Epidermal melanocyte (primary cell): ENCODE measurements around the gene MAPKAP1.

ENCODE experiments used
- DNase-seq: peaks from one replicate; pipeline ENCODE4 v3.0.0; 2011; ENCODE audit warnings: low spot score; ENCODE audit not compliant: insufficient read length

The MAPKAP1 gene

GRCh38 chr9:125515281-125515680 lies 191.7 kb downstream of the MAPKAP1 start:
- DNase-seq: no peak

DNA sequence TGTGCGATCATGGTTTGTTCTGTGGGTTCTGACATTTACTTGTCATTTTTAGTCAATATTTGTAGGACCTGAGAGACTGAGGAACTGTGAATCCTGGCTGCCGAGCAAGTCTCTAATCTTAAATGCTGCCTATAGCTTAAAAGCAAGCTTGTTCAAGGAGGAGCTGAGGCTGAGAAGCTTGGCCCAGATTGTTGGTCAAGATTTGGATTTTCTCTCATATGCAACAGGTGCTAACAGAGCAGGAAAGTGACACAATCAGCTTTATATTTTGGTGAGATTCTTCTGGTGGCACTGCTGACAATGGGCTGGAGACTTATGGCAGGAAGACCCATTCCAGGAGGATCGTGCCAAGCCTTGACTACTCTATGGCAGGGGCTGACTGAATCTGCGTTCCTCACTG lies 192.5 kb downstream of the MAPKAP1 start:
- no peak for DNase-seq

- DNase-seq: no peak
Measured at GRCh38 chr9:125513668-125514413, 193.2 kb downstream of the MAPKAP1 start.

DNA sequence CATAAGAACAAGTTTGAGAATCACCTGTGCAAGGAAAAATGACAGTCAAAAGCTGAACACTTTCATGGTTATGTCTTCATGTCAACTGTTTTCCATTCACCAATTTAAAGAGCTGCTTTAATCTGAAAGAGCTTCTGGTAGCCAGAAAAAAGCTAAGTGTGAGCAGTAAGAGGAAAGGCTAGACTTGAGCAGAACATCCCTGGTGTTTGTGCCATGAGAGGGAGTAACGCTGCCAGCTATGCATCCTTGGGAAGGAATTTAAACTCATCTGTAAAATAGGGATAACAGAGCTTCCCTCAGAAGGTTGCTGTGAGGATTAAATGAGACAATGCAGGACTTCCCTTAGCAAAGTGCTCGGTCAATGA lies 193.7 kb downstream of the MAPKAP1 start:
- DNase-seq: no peak

DNA sequence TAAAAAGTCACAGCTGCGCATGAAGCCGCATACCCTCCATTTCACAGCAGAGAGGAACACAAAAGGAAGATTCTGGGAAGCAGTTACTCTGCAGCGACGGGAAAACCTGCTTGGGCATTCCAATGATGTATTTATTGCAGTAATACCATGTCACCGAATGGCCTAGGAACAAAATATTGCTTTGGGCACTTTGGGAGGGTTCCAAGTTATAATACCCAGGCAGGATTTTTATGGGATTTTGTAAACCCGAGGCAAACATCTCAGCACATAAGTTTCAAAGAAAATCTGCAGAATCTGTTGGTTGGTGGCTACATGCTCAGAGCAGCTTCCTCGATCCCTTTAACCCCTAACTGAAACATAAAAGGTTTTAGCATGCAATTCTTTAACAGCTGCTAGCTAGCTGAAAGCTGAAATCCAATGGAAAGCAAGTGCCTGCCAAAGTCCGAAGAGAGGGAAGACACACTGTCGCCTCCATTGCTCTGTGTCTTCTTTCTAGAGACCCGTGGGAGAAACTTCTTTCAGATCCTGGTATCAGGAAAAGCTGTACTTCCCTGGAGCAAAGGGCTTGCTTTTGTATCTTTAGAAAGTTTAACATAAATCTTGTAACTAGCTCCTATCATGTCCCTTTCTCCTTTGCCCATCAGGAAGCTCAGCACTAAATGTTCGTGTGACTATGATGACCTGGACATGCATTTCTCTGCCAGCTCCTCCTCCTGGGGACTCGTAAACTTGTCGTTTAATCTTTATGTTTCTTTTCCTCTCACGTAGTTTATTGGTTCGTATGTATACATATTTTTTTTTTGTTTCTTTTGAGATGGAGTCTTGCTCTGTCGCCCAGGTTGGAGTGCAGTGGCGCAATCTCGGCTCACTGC lies 195.0 kb downstream of the MAPKAP1 start:
- DNase-seq: peak; percentile 40

DNA sequence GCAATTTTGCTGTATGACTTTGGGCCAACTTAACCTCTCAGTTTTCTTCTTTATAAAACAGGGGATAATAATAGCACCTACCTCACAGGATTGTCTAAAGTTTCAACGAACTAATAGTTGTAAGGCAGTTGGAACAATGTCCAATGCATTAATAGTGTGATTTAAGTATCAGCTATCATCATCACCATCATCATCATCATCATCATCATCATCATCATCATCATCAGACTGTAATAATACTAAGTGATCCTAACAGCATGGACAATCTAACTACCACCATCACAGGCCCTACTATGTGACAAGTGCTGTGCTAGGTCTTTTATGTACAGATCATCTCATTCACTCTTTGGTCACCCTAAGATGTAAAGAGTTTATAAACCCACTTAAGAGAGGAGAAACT lies 196.0 kb downstream of the MAPKAP1 start:
- DNase-seq: no peak

DNA sequence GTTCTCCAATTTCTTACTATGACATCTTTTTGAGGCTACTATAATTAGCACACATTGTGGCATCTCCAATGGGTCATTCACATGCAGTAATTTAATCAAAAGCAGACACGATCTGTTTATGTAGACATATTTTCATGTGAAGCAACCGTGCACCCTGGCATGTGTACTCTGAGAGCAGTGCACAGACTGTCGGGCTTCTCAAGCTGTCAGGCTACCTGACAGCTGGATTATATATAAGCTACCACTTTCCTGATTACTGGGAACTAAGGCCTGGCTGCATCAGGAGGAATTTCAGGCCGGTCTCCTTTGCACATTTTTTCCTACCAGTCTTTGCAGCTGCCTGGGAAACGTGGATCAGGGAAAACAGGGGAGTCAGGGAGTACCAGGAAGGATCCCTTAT lies 197.5 kb downstream of the MAPKAP1 start:
- DNase-seq: no peak

DNA sequence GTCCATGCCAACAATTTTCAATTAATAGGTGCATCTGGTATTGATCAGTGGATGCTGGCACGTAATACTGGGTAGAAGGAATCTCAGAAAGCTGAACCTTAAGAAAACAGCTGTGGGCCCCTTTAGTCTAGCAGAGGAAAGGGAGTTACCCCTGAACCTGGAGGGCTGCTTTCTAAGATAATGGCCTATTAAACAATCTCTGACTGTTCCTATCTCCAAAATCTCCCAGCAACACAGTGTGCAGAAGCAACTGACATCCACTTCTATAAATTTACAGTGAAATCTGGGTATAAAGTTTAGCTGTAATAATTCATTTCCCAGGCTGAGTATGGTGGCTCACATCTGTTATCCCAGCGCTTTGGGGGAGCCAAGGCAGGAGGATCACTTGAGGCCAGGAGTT lies 198.8 kb downstream of the MAPKAP1 start:
- no peak for DNase-seq

- DNase-seq: no peak
Measured at GRCh38 chr9:125507226-125507625, 199.8 kb downstream of the MAPKAP1 start.

DNA sequence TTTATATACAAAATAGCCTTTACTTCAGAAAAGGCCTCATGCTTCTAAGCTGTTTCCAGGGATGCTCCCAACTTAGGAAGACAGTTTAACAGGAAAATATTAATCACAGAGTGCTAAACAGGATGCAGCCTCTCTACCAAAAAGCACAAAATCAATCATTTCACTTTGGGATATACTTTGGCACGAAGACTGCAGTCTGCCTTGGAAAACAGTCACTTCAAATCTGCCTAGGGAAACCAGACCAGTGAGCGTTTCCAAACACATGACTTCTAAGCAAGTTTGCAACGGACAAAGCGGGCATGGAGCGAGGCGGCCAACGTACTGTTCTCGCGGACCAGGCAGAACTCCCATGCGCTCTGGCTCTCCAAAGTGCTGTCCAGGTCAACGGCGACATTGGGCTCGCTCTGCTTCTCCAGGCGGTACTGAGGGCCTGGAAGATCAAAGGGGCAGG lies 201.0 kb downstream of the MAPKAP1 start:
- DNase-seq: no peak

DNA sequence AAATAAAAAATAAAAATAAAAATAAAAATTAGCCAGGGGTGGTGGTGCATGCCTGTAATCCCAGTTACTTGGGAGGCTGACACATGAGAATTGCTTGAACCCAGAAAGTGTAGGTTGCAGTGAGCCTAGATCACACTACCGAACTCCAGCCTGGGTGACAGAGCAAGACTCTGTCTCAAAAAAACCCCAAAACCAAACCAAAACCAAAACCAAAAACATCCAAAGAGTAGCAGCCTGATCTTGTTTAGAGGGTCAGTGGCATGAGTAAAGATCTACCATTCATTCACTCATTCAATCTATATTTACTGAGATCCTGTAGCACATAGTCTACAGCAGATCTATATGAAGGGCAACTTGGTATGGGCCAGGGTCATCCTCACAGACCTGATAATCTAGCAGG lies 202.4 kb downstream of the MAPKAP1 start:
- no peak for DNase-seq

DNA sequence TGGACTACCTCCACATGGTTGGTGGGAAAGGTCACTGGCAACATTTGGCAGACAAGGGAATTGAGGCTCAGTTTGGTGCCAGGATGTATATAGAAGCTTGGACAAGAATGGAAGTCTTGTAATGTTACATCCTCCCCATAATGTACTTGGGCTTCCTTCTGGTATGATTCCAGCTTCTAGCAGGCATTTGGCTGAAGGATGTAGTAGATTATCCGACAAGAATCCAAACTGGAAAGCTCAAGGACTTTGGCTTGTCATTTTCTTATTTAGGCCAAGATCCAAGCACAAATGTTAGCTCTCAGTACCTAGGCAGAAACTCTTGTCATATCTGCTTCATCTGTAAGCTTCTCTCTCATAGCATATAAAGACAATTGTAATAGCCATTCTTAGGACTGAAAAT lies 209.1 kb downstream of the MAPKAP1 start:
- DNase-seq: no peak

GRCh38 chr9:125497478-125497877 lies 209.5 kb downstream of the MAPKAP1 start:
- no peak for DNase-seq

- DNase-seq: no peak
Measured at GRCh38 chr9:125496313-125496834, 210.6 kb downstream of the MAPKAP1 start.

DNA sequence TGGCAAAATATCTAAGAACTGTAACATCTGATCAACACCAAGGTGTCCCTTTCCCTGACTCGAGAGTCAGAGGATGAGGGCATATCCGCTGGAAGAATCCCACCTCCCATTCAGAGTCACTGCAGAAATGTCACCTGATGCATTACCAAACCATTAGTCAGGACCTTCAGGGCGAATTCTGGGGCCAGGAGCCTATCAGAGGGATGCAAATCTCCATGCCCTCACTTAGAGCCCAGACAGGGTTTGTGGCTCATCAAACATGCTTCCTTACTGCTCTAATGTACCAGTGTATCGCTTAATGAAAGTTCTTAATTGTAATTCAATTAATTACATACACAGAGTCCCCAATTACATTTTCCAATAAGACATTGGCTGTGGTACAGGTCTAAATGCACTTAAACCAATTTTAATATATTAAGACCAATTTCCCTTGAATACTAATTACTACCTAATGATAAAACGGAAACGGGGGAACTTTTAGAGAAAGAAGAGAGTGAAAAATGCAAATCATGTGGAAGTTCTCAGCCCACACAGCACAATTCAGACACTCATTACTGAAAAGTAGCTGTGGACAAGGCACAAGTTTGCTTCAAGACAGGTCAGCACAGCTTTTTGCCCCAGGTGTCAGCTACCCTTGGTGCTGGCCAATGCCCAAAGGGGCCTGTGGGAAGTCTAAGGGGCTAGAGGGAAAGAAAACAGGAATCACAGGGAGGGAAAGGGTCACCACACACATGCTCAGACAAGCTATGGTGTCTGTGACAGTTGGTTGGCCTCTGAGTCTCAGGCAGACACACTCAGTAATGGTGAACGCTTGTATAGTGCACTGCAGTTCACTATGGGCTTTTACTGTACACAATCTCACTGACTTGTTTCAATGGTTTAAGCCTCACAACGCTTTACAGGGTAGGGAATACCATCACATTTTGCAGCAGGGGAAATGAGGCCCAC lies 211.6 kb downstream of the MAPKAP1 start:
- DNase-seq: no peak

GRCh38 chr9:125494653-125494915 lies 212.4 kb downstream of the MAPKAP1 start:
- no peak for DNase-seq

GRCh38 chr9:125493881-125494652 lies 212.9 kb downstream of the MAPKAP1 start:
- no peak for DNase-seq

DNA sequence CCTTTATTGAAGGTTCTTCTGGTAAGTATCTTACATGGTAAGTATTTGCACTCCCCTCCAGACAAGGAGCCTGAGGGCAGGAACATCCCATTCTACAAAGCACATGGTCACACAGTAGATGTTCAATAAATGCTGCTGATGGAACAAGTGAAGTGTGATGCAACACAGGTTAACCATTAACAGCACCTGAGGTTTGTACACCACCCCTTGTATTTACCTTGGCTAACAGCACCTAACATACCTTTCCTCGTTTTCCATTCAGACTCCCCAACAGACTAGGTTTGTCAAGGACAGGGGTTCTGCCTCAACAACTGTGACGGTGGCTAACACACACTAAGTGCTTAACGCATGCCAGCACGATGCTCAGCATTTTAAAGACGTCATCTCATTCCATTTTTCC lies 213.6 kb downstream of the MAPKAP1 start:
- DNase-seq: no peak

DNA sequence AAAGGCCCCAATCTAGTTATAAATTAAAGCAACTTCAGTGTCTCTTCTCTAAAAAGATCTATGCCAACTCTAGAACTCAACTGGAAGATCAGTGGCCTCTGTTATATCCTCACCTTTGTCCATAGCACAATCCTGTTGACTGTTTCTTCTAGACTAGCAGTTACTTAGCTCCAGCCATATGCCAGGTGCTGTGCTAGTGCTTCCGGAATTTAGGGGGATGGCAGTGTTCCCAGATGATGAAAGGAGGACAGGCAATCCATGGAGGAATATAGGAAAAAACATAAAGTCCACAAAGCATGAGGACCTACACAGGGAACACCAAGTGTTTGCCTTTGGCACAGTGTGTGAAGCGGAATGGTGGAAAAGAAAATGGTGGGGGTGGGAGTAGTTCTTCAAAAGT lies 214.3 kb downstream of the MAPKAP1 start:
- no peak for DNase-seq

- no peak for DNase-seq
Measured at GRCh38 chr9:125487842-125488241, 219.2 kb downstream of the MAPKAP1 start.

DNA sequence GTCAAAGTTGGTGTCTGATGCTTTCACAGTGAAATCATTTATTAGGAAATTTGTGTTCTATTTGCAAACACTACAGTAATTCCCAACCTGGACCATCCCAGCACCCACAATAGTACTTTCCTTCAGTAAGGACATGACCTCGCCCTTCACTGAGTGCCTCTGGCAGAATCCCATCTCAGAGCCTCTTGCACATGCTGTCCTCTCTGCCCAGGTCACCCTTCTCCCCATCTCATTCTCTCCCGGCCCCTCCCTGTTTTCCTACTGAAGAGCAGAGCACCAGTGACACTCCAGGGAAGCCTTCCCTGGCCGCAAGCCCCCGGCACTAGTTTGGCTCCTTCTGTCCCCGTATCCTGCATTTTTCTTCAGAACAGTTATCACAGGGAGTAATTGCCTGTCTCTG lies 220.4 kb downstream of the MAPKAP1 start:
- DNase-seq: no peak
